GM18502 (cell line): ENCODE measurements around the gene L1CAM.

Source experiments
- ATAC-seq: cut with Tn5 transposase; IDR thresholded peaks from one replicate; pipeline ENCODE4 v1.9.1; 2021; ENCODE audit warnings: mild to moderate bottlenecking; ENCODE audit not compliant: unreplicated experiment, poor library complexity

Gene L1CAM

GRCh38 chrX:153878969-153879653 lies 6.9 kb downstream of the L1CAM start:
- ATAC-seq: no peak

- no peak for ATAC-seq
Measured at GRCh38 chrX:153878345-153878744, 7.6 kb downstream of the L1CAM start.

GRCh38 chrX:153877571-153878261 lies 8.3 kb downstream of the L1CAM start:
- ATAC-seq: no peak

GRCh38 chrX:153876112-153876491 lies 9.9 kb downstream of the L1CAM start:
- no peak for ATAC-seq

GRCh38 chrX:153875391-153876111 lies 10.4 kb downstream of the L1CAM start:
- no peak for ATAC-seq

GRCh38 chrX:153874366-153875125 lies 11.4 kb downstream of the L1CAM start:
- ATAC-seq: no peak

GRCh38 chrX:153874085-153874365 lies 11.9 kb downstream of the L1CAM start:
- no peak for ATAC-seq

- no peak for ATAC-seq
Measured at GRCh38 chrX:153873282-153874084, 12.5 kb downstream of the L1CAM start.

GRCh38 chrX:153871946-153872878 lies 13.8 kb downstream of the L1CAM start:
- no peak for ATAC-seq

- ATAC-seq: no peak
Measured at GRCh38 chrX:153871451-153871850, 14.5 kb downstream of the L1CAM start.

GRCh38 chrX:153870791-153871360 lies 15.1 kb downstream of the L1CAM start:
- ATAC-seq: no peak

- no peak for ATAC-seq
Measured at GRCh38 chrX:153870288-153870690, 15.7 kb downstream of the L1CAM start.

- ATAC-seq: no peak
Measured at GRCh38 chrX:153869473-153870287, 16.3 kb downstream of the L1CAM start.

GRCh38 chrX:153868576-153869472 lies 17.1 kb downstream of the L1CAM start:
- ATAC-seq: no peak

GRCh38 chrX:153867671-153868070 lies 18.3 kb downstream of the L1CAM start:
- ATAC-seq: no peak

GRCh38 chrX:153867139-153867538 lies 18.8 kb downstream of the L1CAM start:
- no peak for ATAC-seq
